DMS53 treated with DMSO at 0.1 percent for 48 hours (cell line): ENCODE results near the gene LIPN.

Experiments used
- DNase-seq: peaks from one replicate; lab custom pipeline; 2025; ENCODE audit not compliant: unreplicated experiment; lab: John Stamatoyannopoulos, UW

Gene LIPN

DNA sequence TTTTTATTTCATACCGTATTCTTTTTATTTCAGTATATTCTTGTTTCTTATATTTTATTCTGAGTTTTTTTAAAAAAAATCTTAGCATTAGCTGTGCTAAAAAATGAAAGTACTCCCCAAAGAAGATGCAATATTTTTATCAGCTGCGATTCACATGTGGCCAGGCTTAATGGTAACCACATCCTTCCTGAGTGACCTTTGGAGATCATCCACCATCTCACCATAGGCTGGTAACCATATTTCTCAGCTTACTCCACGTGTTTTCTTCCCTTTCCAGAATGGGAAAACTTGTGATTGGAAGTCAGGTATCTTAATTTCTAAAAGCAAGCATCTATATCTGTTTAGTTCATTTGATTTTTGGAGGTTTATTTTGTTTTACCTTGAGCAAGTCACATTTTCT lies 23.9 kb downstream of the LIPN start:
- DNase-seq = no peak

DNA sequence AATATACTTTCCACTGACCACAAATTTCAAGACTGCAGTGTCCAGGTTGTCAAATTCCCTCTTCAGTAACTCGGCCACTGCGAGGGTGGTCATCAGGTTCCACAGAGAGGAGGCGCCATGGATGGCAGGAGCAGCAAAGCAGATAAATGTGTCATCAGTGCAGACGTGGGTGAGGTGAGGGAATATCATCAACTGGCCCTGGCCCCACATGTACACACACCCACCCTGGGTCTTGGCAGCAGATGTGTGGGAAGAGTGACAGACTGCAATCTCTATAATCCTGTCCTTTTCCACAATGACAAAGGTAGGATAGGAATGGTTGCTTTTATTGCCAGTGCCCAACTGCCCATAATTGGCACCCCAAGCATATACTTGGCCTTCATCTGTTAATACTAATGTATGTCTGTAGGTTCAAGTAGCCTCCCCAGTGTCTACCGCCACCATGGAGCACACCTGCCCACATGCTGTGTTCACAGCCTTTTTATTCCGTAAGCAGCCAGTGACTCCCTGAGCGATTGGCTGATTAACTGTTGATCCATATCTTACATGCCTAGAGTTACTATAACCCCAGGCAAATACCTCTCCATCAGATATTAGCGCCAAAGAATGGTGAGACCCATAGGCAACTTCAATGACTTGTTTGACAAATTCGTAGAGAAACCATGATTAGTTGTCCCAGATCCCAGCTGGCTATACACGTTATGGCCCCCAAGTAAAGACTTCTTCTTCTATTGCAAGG lies 26.4 kb downstream of the LIPN start:
- DNase-seq = no peak

DNA sequence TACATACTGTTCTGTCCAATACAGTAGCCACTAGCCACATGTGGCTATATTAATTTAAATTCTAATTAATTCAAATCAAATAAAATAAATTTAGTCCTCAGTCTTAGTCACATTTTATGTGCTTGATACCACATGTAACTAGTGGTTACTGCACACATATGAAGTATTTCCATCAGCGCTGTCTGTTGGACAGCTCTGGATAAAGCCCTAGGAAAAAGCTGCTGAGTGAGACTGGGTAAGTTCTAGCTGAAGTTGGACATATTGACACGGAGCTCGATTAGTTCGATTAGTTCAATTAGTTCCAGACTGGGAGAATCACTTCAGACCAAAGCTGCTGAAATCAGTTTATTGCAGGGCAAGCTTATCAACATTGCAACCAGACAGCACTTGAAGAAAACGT lies 27.6 kb downstream of the LIPN start:
- DNase-seq = no peak

DNA sequence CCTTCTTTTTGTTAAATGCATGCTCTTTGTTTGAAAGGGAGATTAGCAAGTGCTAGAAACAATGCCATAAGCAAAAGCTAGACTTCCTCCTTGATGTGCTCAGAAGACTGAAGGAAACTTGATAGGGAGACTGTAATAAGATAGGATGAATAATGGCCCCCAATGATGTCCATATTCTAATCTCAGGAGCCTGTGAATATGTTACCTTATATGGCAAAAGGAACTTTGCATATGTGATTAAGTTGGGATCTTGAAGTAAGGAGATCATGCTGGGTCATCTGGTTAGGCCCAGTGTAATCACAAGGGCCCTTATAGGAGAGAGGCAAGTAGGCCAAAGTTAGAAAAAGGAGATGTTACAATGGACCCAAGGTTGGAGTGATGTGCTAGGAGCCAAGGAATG lies 29.1 kb downstream of the LIPN start:
- DNase-seq = no peak

DNA sequence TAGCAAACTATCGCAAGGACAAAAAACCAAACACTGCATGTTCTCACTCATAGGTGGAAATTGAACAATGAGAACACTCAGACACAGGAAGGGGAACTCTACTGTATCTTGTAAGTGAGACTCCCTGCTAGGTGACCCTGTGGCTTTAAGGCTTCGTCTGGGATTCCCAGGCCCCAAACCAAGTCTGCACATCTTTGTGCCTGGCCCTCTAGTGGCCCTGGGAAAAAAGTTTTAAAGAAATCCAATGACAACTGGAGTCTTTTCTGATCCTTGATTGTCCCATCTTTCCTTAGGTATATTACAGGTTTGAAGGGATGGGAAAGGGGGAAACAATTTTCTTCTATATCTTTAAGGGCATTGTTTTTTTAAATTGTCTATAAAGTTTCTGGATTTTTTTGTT lies 32.1 kb downstream of the LIPN start:
- DNase-seq = no peak

DNA sequence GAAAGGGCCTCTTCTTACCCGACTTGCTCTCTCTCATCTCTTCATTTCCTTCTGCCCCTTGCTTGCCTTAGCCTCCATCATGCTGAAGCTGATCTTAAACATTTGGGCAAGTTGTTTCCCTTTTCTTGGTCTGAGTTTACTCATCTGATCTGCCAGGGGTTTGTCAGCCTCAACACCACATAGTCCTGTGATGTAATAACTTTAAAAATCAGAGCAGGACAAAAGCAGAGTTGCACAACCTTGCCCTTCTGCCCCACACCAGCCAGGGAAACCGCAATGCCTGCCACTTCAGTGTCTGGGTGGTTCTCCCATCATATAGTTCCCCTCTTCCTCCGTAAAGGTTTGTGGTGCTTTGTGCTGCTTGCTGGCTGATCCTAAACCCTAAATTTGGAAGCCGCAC lies 32.8 kb downstream of the LIPN start:
- no peak for DNase-seq

DNA sequence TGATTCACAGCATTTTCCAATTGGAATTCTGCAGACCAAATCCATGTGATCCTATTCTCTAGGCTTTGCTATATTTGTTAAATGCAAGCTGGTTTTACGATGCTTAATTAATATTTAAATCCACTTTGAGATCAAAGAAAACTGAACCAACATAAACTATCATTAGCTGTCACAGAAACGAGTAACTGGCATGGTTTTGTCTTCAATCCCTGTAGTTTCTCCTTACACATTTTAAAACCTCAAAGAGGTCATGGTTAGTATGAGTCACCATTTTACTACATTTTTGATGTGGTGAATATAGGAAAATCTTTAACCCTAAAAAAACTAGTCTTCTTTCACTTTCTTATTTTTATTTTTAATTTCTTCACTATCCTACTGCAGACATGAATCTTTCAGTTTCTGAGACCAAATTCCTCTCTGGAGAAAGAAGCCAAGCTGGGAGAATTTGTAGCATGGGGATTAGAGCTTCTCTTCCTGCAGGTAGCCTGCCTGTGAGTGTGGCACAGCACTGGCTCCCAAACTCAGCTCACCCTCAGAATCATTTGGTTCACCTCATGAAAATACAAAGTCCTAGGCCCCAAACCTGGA lies 34.0 kb downstream of the LIPN start:
- no peak for DNase-seq

DNA sequence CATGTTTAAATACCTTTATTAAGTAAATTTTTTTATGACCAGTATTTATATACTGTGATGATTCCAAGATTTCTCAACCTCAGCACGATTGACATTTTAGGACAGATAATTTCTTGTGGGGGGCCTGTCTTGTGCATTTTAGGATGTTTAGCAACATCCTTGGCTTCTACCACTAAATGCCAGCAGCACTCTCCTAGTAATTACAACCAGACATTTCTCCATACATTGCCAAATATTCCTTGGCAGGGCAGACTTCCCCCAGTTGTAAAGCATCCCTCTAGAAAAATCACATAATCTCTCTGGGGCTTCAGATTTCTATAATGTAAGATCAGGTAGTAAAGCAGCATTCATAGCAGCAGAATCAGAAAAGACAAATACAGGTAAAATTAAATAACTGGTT lies 34.9 kb downstream of the LIPN start:
- DNase-seq = no peak

DNA sequence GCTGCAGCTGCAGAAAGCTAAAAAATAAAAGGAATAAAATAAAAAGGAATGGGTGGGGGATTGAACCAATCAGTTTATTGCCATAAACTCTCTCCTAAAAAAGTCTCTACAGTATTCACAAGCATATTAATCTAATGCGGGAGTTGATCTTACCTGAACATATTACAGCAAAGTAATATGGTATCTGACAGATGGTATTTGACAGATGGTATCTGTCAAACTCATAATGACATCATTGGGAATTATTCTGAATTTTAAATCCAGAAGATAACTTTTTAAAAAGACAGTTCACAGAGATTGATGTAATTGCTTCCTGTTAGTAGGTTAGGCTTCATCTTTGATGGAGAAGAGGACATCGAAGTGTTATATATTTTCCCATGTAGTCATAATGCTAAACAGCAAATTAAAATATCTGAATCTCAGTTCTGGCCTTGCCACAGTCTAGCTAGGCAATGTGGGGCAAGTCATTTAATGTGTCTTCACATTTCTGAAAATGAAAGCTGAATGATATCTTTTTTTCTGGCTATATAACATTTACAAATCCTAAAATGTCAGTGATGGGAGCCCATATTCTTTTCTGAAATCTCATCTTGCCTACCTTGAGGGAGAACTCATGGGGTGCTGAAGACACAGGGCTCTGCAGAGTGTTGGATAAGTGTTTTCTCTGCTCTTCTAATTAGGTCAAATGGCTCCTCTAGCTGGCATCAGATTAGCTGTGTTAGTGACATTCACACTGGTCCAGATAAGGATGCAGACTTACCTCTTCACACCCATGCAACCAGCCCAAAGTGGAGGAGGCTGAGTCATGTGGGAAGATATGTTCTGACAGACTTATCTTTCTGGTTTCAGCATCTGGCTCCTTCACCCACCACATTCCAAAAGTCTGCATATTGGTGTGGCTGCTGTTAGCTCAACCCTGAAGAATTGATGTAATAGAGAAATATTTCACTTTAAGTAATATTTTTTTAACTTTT lies 40.6 kb downstream of the LIPN start:
- DNase-seq = no peak

DNA sequence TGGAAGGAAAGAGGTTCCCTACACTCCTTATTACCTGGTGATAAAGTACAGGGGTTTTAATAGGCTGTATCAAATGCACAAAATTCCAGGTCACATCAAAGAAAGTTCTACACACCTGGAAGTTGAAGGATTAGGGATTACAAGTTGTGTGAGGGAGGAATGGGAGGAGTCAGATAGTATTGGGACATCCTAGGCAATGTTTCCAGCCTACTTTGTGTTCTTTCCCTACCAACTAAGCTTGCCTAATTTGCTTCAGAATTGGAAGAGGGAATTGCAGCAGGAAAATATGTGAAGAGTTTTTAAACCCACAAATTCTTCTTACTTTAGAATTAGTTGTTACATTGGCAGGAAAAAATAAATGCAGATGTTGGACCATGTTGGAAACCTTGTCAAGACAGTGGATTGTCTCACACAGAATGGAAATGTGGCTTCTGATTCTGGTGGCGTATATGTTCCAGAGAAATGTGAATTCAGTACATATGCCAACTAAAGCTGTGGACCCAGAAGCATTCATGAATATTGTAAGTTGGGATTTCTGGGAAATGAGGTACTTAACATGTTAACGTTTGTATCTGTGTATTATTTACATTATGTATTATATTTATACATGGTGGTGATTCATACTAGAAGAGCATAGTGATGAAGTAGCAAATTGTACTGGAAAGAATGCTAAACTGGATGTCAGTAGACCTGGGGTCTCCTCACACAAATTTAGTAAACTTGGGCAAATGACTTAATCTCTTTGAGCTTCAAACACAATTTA lies 42.9 kb downstream of the LIPN start, which contains the start of gene LIPM:
TSS of gene LIPM (plus strand) at position 208 of the 763 bp plus-strand sequence. CDS start at position 375, 167 bp downstream.
- DNase-seq = no peak

DNA sequence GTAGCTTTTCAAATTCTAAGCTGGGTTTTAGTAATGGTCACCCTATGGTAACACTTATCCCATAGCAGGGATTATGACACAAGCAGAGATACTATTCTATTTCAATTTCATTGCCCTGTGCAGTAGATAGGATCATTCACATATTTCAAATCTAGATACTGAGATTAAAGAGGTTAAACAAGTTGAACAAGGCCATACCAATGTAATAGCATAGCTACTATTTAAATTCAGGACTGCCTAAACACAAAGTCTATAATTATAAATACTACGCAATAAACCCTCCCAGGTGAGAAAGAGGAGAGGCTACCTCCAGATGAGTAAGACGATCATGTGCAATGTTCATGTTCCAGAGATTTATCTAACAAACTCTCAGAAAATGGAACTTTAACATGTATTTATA lies 43.8 kb downstream of the LIPN start:
- no peak for DNase-seq

DNA sequence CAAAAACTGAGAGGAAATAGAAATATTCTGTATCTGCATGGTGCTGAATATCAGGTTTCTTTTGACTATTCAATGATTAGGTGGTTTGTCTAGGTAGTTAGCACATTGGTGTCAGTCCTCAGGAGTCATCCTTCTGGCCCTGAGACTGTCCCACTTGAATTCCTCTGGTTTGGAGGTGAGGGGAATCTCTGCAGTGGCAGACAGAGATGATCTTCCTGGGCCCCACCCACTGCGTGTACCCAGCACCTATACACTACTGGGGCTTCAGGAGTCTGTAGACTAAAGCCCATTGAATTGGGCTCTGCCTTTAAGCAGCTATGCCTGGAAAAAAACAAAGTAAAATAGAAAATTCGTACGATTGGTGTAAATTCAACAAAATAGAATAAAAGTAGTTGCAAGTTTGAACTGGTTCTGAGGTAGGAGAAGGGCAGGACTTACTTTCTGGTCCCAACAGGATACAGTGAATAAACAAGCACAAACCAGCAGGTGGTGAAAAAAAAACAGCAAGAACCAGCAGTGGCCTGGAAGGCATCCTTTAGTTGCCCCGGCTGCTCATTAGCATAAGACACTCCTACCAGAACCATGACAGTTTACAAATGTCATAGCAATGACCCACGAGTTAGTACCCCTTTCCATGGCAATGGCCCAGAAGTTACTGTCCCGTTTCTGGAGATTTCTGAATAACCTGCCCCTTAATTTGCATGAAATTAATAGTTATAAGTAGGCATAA lies 44.4 kb downstream of the LIPN start:
- DNase-seq = no peak

DNA sequence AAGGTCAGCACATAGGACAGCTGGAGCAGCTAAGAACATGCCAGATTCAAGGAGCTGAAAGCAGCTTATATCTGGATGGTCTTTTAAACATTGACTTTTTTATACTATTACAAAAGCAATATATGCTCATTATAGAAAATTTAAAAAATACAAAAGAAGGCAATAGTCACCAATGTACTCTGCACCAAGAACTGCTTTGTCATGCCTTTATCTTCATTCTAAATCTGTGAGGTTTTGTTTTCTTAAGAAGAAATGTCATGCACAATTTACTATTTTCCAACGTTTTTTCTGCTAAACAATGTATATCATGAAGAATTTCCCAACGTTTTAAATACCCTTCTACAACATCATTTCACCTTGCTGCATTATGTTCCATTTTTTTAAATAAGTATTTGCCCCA lies 45.5 kb downstream of the LIPN start:
- DNase-seq = no peak

DNA sequence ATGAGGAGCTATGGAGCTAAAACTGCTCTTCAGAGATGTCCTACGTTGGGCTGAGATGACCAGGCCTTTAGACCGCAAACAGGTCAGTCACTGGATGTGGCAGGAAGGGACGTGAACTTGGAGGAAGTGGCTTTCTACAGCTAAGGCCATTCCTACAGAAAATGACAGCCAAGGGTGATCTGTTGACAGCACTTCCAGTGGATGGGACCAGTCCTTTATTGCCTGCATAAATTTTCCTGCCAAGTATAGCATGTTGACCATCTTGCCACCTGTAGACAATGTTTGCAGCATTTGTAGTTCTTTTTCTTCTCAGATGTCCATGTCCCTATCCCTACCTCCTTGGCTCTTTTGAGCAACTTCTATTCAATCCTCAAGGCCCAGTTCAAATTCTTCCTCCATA lies 46.1 kb downstream of the LIPN start:
- no peak for DNase-seq

DNA sequence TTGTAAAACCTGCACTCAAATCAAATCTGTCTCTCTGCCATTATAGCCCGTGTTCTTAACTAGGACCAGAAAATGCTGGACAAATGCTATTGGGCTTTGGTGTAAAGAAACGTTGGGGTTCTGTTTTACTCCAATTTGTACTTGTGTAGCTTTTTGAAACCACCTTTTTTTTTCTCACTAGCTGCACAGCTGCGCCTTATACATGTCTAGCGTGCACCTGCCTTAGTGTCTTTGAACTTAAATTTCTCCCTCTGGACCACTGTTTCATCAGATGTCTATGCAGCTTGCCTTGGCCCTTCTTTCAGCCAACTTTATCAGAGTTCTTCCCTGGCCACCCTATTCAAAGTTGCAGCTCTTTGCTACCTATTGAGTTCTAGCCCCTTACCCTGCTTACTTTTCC lies 49.8 kb downstream of the LIPN start:
- DNase-seq = no peak

DNA sequence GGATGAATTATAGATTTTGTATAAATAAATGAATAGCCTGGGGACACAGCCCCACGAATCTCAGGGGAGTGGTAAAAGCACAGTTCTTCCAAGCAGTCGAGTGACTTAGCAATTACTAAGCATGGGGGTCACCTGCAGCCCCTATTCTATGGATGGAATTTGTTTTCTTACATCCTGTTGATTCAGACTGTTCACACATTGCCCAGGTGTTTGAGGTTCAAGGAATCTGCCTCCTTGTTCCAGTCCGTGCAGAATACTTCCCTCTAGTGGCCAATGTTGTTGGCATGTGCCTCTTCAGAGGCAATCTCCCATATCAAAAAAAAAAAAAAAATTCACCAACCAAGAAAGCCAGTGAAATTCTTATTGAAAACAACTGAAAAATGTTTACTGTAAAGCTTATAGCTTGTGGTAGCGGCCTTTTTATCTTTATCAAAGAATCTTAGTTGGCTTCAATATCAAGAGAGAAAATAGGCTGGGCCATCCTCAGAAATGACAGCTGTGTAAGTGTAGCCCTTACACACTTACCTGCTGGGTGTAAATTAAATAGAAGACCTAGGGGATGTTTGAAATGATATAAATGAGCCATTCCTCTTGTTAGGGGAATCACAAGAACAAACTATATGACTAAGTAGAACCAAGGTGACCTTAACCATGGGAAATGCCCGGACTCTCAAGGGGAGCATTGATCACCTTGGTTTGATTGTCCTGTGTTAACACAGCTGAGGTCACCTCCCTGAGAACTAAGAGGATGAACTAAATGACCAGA lies 50.6 kb downstream of the LIPN start:
- peak; percentile 78 for DNase-seq

DNA sequence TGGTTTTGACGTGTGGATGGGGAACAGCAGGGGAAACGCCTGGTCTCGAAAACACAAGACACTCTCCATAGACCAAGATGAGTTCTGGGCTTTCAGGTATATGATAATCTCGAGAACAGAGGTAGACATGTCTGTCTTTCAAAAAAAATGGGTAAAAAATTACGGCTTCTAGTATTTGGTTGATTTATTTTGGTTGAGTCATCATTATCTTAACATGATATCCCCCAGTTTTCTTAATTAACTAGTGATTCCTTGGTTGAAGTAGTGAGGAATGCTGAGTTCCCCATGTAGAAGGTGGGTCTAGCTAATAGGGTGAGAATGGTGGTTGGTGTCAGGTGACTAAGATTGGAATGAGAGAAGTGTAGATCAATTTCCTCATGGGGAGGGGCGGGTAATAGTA lies 53.4 kb downstream of the LIPN start:
- DNase-seq = no peak

DNA sequence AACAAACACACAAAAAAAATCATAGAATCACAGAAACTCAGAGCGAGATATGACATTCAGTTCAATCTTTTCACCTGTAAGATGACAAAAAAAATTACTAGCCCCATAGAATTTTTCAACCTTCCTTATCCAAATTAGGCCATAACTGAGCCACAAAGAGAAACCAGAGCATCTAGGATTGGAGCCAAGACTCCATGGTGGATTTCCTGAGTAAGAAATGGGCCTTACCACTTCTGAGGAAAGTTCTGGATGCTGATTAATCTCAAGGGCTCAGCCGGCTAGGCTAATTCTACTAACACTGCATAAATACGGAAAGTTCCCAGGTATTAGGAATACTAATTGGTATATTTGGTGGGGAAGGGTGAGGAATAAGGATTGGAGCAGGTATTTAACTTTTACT lies 59.5 kb downstream of the LIPN start:
- no peak for DNase-seq

DNA sequence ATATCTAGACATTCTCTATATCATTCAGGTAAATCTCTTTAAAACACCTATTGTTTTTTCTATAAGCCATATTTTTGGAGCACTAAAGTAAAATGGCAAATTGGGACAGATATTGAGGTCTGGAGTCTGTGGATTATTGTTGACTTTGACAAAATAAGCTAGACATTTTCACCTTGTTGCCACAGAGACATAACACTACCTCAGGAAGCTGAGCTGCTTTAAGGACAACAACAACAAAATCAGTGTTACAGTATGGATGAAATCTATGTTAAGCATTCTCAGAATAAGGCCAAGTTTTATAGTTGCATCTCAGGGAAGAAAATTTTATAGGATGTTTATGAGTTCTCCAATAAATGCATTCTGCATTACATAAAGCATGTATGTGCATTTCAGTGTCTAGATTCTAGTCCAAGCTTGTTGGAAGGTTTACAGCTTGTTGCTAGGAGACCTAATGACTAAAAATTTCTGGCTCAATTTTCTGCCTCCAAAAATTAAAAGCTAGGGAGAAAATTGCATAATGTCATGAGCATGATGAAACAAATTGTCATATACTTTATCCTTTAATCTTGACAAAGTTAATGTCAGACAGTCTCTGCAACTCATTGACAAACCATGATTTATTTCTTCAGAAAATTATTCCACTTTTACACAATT lies 61.1 kb downstream of the LIPN start:
- DNase-seq = no peak
